Measurements from ENCODE around the gene TPSG1. TPM values are rescaled to one million over a fixed set of nuclear protein-coding genes. Genes with fewer than 3 reads are reported as not detected.
A peak's percentile ranks its signal among the peaks of the same experiment; 100 is the strongest.

Gene TPSG1
- total RNA-seq, 4 donors from 2014 or later, result 0.31 to 3.0 TPM; not detected in 2

DNA sequence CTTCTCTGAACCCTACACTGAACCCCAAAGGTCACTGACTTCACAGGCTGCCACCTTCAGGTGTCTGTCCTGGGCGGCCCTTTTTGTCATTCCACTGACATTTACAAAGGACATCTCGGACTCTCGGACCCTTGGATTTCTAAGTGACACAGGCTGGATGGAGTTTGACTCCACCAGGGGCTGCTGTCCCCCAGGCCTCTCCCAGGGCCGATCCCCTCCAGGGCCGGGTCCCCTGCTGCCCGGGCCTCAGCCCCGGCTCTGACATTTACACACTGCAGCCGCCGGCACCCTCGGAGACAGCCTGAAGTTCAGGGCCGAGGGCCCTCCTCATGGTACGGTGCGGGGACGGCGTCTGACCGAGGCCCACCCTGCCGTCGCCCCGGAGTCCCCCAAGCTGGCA lies 48.0 kb downstream of the TPSG1 start:
- no peak for ATAC-seq
- WGBS, 2 donors (ENCODE audit: low coverage in 1 of 2), result 60 to 71% methylated on average over 1 to 3 of the region's 19 CpGs
- Histone ChIP-seq H3K9me3 (no peaks in the 10 kb centered on the region), H3K27ac (peak overlapping the region in 3 of 4 donors; percentile 86 to 95 (median 94)), H3K36me3 (no peaks in the 10 kb centered on the region), H3K27me3 (peaks cover 2% of the 10 kb centered on the region), H3K4me1 (peaks cover 0 to 100% (median 24%) of the 10 kb centered on the region in 3 donors), H3K4me3 (no peak overlapping the region)
- TF ChIP-seq POLR2A (IDR thresholded peaks at IDR 0.05), result no peak
- no peak for TF ChIP-seq EP300 (IDR thresholded peaks at IDR 0.05)

DNA sequence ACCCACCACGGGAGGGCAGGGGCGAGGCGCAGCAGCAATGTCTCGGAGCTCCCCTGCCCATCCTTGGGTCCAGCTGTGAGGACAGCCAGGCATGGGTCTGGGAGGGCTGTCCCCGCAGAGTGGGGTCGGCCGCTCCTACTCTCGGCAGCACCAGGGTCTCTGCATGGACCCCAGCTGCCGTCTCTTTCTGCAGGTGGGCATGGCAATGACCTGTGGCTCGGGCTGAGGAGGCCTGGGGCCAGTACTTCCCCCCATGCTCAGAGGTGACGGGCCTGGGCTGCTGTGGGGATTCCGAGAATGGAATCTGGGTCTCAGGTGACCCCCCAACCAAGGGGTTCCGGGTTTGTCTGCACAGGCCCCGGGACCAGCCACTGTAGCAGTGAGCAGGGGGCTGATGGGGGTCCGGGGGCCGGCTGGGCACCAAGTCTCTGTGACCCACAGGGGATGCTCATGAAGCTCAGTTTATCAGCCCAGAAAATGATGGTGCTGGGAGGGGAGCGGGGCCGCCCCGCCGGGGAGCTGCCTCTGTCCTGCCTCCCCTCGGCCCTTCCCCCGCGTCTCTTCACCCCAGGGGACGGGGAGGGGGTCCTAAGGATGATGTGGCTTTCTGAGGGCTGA lies 48.7 kb downstream of the TPSG1 start:
- H3K4me3 ChIP-seq, result no peak overlapping the region

GRCh38 chr16:1175566-1176279 lies 49.3 kb downstream of the TPSG1 start:
- H3K27ac ChIP-seq, result peak overlapping the region in 3 of 4 donors; percentile 86 to 95 (median 94)
- ATAC-seq, result no peak
- 60 to 65% methylated on average over 1 to 5 of the region's 29 CpGs for WGBS, 2 donors (ENCODE audit: low coverage in 1 of 2)
- H3K9me3 ChIP-seq, result no peaks in the 10 kb centered on the region
- no peaks in the 10 kb centered on the region for H3K36me3 ChIP-seq
- TF ChIP-seq EP300 (IDR thresholded peaks at IDR 0.05), result no peak
- no peak for TF ChIP-seq POLR2A (IDR thresholded peaks at IDR 0.05)
- TF ChIP-seq, protein P1, sequence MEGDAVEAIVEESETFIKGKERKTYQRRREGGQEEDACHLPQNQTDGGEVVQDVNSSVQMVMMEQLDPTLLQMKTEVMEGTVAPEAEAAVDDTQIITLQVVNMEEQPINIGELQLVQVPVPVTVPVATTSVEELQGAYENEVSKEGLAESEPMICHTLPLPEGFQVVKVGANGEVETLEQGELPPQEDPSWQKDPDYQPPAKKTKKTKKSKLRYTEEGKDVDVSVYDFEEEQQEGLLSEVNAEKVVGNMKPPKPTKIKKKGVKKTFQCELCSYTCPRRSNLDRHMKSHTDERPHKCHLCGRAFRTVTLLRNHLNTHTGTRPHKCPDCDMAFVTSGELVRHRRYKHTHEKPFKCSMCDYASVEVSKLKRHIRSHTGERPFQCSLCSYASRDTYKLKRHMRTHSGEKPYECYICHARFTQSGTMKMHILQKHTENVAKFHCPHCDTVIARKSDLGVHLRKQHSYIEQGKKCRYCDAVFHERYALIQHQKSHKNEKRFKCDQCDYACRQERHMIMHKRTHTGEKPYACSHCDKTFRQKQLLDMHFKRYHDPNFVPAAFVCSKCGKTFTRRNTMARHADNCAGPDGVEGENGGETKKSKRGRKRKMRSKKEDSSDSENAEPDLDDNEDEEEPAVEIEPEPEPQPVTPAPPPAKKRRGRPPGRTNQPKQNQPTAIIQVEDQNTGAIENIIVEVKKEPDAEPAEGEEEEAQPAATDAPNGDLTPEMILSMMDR (IDR thresholded peaks at IDR 0.05), result no peak
- TF ChIP-seq POLR2AphosphoS5 (IDR thresholded peaks at IDR 0.05), result no peak
- H3K27me3 ChIP-seq, result peaks cover 13% of the 10 kb centered on the region
- H3K4me1 ChIP-seq, result peaks cover under 1 to 100% (median 24%) of the 10 kb centered on the region in 3 donors
- H3K4me3 ChIP-seq, result no peak overlapping the region

More for the DNA sequence above, 48.7 kb downstream of the TPSG1 start:
- TF ChIP-seq, protein P1 (IDR thresholded peaks at IDR 0.05), result no peak
- TF ChIP-seq POLR2AphosphoS5 (IDR thresholded peaks at IDR 0.05) (no peak), EP300 (IDR thresholded peaks at IDR 0.05) (no peak), POLR2A (IDR thresholded peaks at IDR 0.05) (no peak)
- Histone ChIP-seq H3K36me3 (no peaks in the 10 kb centered on the region), H3K9me3 (no peaks in the 10 kb centered on the region), H3K4me1 (peaks cover 0 to 100% (median 24%) of the 10 kb centered on the region in 3 donors), H3K27ac (peak overlapping the region in 3 of 4 donors; percentile 86 to 95 (median 94)), H3K27me3 (peaks cover 7% of the 10 kb centered on the region)
- WGBS, 2 donors (ENCODE audit: low coverage in 1 of 2), result no CpG with 5 or more reads among the region's 24 CpGs
- ATAC-seq, result no peak

- TF ChIP-seq POLR2A (IDR thresholded peaks at IDR 0.05) (no peak), EP300 (IDR thresholded peaks at IDR 0.05) (no peak)
- TF ChIP-seq, protein P1 (IDR thresholded peaks at IDR 0.05), result no peak
- Histone ChIP-seq H3K4me3 (no peak overlapping the region), H3K9me3 (no peaks in the 10 kb centered on the region), H3K27ac (peak overlapping the region; percentile 3 to 95 (median 90)), H3K4me1 (peaks cover 4 to 100% (median 26%) of the 10 kb centered on the region in 3 donors), H3K27me3 (peaks cover 14% of the 10 kb centered on the region), H3K36me3 (no peaks in the 10 kb centered on the region)
- WGBS, 2 donors (ENCODE audit: low coverage in 1 of 2), result 10 to 58% methylated on average over 15 to 28 of the region's 38 CpGs
- no peak for ATAC-seq
Measured at GRCh38 chr16:1174477-1175357, 50.4 kb downstream of the TPSG1 start.
